Myocyte (in vitro differentiated cells): ENCODE data around the gene SWAP70. TPM values are rescaled to one million over a fixed set of nuclear protein-coding genes. Genes with fewer than 3 reads are reported as not detected.
A peak's percentile ranks its signal among the peaks of the same experiment; 100 is the strongest.
"Not testable (repeated sequence)": the region's sequence is repeated elsewhere in the genome, so short reads cannot be mapped to it uniquely, and the experiment has no call there.

Experiments
- DNase-seq: peaks from one replicate; pipeline ENCODE4 v3.0.0-alpha.2; 2012; ENCODE audit warnings: low read depth
- polyA plus RNA-seq: library from polyadenylated mRNA; unstranded; fragments of >200 nt; gene quantifications from one replicate; pipeline ENCODE4 v1.2.1, GENCODE V29; 2012; ENCODE audit warnings: missing spikeins
- total RNA-seq: library from RNA; depleted of rRNA; stranded (reverse); fragments of >200 nt; gene quantifications from 2 replicates; pipeline ENCODE4 v1.2.3, GENCODE V29; 2014

The SWAP70 gene
- 14.7 and 23.5 TPM in 2 replicates for total RNA-seq
- polyA plus RNA-seq = 20.6 TPM

DNA sequence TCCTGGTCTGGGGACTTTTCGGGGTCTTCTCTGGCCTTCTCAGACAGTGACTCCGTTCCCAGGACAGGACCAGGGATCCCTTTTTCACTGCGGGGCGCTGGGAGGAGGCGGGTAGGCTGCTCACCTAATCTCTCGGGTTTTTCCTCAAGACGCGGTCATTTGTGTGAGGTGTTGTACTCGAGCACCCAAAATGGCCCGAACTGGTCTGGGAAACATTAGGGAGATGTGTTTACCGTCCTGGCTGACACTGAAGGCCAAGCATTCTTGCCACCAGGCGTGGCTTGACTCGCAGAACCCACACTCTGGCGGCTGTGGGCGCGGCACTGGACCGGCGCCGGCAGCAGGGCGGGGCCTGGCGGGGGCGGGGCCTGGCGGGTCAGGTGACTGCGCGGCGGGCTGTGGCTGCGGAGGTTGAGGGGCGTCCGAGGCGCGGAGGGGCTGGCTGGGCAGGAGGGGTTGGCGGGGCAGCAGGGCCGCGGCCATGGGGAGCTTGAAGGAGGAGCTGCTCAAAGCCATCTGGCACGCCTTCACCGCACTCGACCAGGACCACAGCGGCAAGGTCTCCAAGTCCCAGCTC is at the start of gene SWAP70:
Gene SWAP70 (plus strand): TSS at position 379 of the 577 bp plus-strand sequence. CDS start 103 bp downstream, at position 482.
- peak; percentile 89 for DNase-seq

DNA sequence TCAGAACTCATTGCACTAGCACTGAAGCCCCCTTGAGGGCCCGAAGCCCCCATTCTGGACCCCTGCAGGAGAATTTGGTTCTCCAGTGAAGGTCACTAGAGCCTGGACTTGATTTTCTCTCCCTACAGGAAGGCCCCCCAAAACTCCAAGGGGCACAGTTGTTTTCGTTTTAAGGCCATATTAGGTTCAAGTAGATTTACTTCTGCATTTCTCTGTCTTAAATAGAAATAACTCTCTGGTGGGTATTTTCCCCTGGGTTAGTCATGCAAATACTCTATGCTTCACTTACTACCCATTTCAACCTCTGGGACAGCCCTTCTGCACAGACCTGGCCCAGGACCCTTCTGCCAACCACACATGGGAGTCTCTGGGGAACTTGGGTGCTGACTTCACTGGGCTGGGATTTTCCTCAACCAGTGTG is 48.8 kb upstream of the SWAP70 start:
- no peak for DNase-seq

DNA sequence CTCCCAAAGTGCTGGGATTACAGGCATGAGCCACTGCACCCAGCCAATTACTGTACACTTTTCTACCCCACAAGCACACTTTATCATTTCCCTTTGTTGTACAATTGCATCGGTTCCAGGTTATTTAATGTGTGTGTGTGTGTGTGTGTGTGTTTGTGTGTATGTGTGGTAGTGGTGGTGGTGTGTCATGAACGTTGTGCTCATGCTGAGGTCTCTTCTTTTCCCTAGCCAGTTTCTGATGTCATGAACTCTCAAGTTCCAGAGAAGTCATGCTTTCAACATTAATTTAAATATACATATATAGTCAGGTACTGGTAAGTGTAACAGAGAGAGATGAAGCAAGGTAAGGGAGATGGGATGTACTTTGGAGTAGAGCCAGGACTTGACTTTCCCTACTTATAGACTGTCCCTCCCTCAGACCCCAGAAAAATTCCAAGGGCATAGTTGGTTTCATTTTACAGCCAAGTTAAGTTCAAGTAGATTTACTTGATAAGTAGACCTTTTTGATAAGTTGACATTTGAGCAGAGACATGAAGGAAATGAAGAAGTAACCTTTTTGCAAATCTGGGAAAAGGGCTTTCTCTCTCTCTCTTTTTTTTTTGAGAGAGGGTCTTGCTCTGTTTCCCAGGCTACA is 47.7 kb upstream of the SWAP70 start:
- DNase-seq = no peak

DNA sequence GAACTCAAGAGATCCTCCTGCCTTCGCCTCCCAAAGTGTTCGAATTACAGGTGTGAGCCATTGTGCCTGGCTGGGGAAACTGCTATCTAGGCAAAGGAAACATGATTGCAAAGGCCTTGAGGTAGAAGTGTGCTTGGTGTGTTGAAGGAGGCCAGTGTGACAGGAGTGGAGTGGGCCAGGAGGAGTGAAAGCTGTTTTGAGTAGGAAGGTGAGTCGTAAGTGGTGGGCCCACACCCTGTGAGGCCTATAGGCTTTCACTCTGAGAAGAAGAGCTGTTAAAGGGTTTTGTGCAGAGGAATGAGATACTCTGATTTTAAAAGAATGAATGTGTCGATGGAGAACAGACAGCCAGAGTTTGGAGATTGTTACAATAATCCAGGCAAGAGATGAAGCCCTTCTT is 47.0 kb upstream of the SWAP70 start:
- no peak for DNase-seq

DNA sequence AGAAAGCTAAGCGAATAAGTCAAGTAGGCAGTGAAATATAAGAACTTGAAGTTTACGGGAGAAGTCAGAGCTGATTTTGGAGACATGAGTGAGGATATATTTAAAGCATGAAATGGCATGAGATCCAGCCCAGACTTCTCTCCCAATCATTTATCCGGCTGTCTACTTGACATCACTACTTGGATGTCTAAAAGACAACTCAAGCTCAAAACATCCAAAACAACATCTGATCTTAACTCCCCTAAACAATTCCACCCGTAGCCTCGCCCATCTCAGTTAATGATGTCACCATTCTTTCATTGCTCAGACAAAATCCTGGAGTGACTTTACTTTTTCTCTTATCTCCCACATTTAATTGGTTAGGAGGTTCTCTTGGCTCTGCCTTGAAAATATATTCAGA is 45.9 kb upstream of the SWAP70 start:
- DNase-seq = peak; percentile 88

DNA sequence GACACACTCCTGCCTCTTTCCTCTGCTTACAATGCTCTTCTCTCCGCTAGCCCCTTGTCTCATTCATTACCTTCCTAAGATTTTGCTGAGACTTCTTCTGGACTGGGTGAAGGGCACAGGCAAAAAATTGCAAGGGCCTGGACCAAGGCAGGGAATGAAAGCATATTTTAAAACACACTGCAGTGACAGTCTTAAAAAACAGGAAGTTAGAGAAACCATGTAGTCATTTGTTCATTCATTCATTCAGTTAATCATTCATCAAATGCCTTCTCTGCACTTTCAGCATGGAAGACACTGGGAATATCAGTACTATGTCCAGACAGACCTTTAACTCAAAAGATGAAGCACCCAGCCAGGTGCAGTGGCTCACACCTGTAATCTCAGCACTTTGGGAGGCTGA is 44.9 kb upstream of the SWAP70 start:
- DNase-seq = no peak

DNA sequence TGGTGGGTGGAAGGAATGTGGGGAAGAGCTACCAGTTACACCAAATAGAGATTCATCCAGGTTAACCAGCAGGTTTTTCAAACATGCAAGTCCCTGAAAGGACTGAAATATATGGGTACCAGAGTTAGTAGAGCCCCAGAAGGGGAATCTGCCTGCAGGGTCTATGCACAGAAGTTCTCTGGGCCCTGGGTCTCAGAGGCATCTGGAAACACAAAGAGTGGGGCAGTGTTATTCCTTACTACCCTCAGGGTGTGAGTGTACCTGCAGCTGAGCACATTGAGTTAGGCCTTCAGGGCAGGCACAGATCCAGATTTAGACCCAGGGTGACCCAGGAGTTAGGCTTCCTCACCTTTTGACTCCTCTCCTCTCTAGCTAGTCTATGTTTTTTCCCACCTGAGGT is 43.9 kb upstream of the SWAP70 start:
- no peak for DNase-seq

DNA sequence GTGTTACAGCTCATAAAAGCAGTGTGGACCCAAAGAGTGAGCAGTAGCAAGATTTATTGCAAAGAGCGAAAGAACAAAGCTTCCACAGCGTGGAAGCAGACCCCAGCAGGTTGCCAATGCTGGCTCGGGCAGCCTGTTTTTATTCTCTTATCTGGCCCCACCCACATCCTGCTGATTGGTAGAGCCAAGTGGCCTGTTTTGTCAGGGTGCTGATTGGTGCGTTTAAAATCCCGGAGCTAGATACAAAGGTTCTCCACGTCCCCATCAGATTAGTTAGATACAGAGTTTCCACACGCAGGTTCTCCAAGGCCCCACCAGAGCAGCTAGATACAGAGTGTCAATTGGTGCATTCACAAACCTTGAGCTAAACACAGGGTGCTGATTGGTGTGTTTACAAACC is 41.5 kb upstream of the SWAP70 start:
- DNase-seq = not testable (repeated sequence)

DNA sequence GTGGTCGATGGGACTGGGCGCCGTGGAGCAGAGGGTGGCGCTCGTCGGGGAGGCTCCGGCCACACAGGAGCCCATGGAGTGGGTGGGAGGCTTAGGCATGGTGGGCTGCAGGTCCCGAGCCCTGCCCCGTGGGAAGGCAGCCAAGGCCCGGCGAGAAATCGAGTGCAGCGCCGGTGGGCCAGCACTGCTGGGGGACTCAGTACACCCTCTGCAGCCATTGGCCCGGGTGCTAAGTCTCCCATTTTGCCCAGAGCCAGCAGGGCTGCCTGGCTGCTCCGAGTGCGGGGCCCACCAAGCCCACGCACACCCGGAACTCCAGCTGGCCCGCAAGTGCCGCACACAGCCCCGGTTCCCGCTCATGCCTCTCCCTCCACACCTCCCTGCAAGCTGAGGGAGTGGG is 40.8 kb upstream of the SWAP70 start:
- DNase-seq = not testable (repeated sequence)

DNA sequence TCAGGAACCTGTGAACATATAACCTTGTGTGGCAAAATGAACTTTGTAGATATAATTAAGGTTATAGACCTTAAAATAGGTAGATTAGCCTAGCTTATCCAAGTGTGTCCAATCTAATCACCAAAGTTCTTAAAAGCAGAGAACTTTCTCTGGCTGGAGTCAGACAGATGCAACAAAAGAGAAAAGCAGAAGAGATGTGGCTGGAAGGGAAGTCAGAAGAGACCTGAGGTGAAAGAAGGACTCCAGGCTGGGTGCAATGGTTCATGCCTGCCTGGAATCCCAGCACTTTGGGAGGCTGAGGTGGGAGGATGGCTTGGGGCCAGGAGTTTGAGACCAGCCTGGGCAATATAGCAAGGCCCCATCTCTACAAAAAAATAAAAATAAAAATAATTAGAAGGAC is 39.4 kb upstream of the SWAP70 start:
- no peak for DNase-seq

DNA sequence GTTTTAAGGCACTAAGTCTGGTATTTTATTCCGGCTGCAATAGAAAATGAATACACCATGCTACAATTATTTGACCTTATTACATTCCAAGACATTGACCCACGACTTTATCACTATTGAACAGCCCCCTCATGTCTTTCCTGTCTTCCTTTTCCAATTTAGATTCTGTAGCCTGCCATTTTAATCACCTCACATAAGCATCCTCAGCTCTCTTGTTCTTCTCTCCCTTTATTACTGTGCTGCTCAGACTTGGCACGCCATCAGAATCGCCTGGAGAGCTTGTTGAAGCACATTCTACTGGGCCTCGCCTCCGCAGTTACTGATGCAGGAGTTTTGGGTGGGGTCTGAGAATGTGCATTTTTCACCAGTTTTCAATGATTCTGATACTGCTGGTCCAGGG is 38.7 kb upstream of the SWAP70 start:
- DNase-seq = no peak

DNA sequence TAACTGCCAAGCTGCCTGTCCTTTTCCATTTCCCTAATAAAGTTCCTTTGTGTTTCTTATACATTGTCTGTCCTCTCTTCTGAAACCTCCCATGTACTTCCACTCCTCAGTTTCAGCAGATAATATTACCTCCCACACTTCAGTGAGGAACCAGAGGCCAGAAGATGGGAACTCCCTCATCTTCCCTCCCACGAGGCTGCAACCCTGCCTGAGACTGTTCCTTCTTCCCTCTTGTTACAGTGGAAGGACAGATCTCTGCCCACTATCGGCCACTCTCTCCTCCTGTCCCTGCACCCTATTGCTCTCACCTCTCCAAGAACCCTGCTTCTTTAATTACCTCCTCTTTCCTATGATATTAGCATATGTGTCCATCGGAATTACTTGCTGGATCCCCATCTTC is 38.1 kb upstream of the SWAP70 start:
- DNase-seq = no peak

DNA sequence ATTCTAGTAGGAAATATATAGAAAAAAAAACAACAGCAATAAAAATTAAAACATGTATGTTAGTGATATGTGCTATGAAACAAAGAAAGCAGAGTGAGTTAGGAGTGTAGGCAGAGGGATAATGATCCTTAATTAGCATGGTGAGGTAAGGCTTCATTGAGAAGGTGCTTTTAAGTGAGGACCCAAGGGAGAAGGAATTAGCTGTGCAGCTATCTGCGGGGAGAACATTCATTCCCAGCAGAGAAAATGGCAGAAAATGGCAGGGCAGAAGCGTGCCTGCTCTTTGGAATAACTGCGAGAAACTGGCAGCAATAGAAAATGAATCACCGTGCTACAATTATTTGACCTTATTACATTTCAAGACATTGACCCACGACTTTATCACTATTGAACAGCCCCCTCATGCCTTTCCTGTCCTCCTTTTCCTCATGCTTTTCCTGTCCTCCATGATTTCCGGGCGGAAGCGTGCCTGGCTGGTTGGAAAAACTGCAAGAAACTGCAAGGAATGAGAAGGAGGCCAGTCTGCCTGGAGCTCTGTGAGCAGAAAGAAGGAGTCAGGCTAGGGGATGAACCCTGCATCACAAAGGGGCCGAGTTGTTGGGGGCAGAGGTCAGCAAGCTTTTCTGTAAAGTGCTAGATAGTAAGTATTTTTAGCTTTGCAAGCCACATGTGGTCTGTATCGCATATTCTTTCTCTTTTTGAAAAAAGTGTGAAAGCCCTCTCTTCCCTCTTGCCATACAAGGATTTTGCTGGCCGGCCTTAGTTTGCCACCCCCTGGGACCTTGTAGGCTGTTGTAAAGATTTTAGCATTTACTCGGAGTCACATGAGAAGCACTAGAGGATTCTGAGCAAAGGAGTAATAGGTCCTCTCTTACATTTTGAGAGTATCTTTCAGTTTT is 37.1 kb upstream of the SWAP70 start:
- peak; percentile 23 for DNase-seq

DNA sequence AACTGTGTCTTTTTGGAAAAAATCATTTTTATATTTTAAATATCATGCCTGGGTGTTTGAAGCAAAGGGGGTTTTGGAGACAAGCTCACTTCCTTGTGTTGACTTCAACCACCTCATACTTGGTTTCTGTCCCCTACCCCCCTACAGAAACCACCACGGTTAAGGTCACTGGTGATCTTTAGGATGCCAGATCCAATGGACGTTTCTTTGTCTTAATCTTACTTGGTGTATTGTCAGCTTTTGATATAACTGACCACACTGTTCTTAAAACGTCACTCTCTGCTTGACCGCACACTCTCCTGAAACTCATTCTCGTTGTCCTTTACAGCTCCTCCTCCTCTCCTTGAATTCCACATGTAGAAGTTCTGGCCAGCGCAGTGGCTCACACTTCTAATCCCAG is 34.8 kb upstream of the SWAP70 start:
- DNase-seq = no peak

DNA sequence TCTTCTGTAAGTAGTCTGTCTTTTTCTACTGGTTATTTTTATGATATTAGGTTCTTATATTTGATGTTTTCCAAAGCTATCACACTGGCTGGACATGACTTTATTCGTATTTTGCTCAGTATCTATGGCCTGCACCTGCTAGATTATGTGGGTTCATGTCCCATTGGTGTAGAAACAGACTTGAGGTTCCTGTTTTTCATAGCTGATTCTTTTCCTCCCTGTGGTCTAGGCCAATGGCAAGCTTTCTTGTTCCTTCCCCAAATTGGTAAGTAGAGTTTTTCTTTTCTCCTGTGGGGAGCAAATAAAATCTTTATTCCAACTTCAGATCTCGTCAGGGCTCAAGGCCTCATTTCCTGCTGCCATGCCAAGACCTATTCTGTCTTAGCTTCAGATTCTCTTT is 30.2 kb upstream of the SWAP70 start:
- DNase-seq = no peak

DNA sequence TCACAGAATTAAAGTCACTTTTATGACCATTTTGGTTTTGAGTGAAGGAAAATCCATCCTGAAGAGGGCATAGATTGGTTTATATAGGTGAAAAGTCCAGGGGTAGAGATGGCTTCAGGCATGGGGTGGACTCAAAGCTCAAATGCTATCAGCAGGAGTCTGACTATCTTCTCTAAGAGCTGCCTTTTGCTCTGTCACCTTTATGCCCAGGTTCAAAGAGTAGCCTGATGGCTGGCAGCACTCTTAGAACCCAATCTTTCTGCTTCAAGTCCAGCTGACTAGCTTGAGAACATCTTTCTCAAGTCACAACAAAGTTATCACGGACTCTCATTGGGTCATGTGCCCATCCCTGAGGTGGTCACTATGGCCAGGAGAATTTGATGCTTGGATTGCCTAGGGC is 27.2 kb upstream of the SWAP70 start:
- DNase-seq = no peak

DNA sequence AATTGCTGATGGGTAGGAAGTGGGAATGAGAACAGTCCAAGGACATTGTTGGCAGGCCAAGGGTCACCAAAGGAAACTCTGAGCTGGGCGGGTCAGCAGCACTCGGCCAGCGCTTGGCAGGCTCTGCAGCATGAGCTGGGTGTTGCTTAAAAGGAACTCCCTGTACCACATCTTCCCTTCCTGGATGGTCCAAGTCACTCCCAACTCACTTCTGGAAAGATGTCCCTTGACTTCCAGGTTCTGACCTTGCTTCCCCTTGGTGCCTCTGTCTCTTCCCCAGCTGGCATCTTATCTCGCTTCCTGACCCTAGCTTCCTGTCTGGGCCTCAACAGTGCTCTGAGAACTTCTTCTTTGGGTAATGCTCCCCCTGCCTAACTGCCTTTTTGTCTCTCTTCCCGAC is 24.8 kb upstream of the SWAP70 start:
- no peak for DNase-seq

DNA sequence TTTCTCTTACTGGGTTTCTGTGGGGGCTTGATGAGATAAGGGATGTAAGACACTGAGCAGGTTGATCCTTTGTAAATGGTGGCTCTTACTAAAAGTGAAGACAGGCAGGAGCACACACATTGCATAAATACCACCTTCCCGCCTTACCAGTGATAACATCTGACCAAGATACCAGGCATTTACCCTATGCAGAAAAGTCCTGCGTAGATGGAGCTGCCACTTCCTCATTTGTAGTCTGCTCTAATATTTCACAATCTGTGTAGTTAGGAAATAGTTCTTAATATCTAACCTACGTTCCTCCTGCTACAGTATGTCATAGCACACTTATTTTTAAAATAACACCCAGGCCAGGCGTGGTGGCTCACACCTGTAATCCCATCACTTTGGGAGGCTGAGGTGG is 23.9 kb upstream of the SWAP70 start:
- no peak for DNase-seq

DNA sequence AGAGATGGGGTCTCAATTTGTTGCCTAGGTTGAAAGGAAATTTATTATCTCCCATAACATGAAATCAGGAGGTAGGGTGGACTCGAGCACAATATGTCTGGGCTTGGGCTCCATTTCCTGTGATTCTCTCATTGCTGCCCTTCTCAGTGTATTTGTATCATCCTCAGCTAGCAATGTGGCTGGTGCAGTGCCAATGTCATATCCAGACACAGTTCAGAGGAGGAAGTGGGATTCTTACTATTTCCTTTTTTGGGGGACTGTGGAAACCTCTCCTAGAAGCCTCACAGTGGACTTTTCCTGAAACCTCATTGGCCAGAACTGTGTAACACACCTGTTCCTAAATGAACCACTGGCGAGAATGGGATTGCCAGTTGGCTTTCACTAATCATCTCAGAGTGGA is 21.0 kb upstream of the SWAP70 start:
- peak; percentile 41 for DNase-seq

DNA sequence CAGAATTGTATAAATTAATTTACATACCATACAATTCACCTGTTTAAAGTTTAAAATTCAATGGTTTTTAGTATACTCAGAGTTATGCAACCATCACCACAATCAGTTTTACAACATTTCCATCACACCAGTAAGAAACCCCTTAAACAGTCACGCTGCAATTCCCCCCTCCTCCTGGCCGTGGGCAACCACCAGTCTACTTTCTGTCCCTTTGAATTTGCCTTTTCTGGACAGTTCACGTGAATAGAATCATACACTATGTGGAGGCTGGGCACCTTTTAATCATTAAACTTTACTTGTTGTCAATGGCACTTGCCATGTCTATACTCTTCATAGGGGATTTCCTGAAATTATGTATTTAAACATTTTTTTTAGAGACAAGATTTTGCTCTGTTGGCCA is 20.1 kb upstream of the SWAP70 start:
- no peak for DNase-seq

DNA sequence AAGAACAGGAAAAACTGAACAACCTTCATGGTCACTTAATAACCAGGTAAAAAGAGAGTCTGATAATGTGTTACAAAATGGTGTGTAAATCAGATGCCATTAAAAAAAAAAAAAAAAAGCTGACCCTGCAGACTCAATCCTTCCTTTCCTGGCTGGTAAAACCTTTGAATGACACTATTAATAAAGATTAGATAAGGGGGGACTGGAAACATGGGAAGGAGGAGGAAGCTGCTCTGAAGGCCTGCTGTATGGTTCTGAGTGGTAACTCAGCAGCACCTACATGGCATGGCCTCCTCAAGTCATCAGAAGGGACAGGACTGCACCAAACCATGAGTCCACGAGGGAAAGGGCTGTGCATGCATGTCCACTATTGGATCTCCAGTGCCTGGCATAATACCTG is 18.0 kb upstream of the SWAP70 start:
- no peak for DNase-seq

DNA sequence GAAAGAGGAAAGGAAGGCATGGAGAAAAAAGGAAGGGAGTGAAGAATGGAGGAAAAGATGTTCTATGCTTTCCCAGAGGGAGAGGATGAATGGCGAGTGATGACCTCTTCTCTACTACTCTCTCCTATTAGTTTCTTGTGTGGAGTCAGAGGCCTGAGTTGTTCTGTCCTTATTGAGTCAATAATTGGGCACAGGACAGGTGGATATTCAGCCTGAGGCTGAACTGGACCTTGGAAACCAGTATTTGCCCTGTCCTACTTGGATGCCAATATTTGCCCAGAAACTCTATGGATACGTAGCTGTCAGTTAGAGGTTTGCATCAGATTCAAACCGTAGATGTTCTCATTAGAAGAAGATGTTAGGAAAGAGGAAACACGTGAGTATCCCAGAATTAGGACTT is 17.6 kb upstream of the SWAP70 start:
- no peak for DNase-seq
